SW 1271 (cell line): ENCODE data around the gene ABLIM1.

Experiments used
- DNase-seq, 2 experiments: peaks; one replicate each; lab custom pipeline; 2025; lab: John Stamatoyannopoulos, UW

Gene ABLIM1

GRCh38 chr10:114623155-114623554 lies 34.9 kb downstream of the ABLIM1 start:
- no peak for DNase-seq

DNA sequence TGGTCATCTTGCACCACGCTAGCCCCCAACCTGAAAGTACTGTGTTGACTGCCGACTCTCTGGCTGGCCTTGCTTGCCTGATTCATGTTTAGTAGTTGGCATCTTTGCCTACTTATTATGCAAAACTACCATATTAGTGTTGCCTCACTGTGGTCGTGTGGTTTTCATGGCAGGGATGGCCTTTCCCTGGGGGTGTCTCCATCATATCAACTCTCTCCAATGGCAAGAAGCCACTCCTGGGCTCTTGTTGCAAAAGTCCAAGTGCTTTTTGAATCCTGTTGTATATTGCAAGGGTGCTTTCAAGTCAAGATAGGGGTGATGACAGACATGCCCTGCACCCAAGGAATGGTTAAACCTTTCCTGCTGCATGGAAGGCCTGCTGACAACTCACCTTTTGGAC lies 39.4 kb downstream of the ABLIM1 start:
- DNase-seq: no peak

- DNase-seq: no peak
Measured at GRCh38 chr10:114616516-114616915, 41.6 kb downstream of the ABLIM1 start.

DNA sequence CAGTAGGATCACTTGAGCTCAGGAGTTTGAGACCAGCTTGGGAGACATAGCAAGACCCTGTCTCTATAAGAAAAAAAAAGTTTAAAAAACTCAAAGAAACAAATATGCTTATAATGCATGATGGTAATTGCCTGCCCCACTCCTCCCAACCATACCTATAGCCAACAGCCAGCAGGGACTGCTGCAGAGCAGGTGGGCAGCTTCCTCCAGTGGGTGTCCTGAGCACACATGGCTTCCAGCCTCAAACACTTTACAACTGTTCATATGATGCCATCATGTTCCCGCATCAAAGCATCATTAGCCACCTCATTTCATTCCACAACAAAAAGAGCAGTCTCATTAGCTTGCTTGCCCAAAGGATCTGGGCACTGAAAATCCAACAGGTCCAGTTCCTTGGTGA lies 42.0 kb downstream of the ABLIM1 start:
- no peak for DNase-seq

GRCh38 chr10:114615600-114616007 lies 42.5 kb downstream of the ABLIM1 start:
- DNase-seq: no peak

GRCh38 chr10:114613237-114613979 lies 44.7 kb downstream of the ABLIM1 start:
- no peak for DNase-seq

DNA sequence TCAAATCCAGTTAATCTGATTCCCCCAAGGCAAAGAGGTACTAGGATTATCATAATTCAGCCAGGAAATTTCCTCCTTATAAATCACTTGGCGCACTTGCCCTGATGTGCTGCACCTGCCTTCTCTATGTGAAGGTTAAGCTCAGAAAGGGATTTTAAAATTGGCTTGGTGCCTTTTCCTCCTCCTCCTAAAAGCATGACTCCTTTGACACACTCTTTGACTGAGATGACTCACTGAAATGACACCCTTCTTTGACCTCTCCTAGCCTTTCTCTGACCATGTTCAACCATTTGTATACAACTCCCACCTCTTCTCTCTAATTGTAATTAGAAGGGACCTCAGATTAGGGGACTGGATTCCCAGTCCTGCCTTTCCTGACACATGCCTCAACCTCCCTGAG lies 46.5 kb downstream of the ABLIM1 start:
- DNase-seq: no peak

DNA sequence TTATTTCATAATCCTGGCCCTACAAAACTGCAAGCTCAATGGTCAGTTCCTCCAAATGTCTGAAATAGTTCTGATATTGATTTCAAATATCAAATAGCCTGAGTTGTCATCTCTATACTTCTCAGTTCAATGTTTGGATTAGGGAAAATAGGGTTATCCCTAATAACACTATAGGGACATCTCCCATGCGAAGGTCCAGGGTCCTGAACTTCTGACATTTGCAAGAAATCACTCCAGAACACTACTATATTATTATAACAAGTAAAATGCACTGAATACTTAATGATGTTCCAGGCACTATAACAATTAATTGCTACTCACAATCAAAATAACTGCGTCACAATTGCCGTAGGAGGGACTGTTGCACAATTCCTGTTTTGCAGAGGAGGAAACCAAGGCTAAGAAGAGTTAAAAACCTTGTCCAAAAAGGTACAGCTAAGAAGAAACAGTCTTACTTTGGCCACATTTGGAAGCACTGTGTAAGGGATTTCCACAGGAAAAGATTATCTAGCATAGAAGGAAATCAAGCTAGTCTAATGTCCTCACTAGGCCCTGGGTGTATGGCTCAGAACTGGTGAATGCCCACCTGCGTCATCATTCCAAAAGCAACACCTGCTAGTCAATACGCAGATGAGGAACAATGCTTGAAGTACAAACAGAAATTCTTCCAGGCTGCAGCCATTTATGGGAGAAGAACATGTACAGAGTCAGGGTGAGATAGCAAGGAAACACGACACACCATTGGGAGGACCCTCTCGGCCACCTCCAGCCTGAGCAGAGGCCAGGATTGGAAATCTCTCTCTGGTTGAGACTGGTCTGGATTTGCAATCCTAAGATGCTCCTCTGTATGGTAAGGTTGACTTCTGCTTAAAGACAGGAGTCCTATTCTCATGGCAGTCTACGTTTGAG lies 48.3 kb downstream of the ABLIM1 start:
- DNase-seq: no peak

- DNase-seq: no peak
Measured at GRCh38 chr10:114607358-114607998, 50.6 kb downstream of the ABLIM1 start.

DNA sequence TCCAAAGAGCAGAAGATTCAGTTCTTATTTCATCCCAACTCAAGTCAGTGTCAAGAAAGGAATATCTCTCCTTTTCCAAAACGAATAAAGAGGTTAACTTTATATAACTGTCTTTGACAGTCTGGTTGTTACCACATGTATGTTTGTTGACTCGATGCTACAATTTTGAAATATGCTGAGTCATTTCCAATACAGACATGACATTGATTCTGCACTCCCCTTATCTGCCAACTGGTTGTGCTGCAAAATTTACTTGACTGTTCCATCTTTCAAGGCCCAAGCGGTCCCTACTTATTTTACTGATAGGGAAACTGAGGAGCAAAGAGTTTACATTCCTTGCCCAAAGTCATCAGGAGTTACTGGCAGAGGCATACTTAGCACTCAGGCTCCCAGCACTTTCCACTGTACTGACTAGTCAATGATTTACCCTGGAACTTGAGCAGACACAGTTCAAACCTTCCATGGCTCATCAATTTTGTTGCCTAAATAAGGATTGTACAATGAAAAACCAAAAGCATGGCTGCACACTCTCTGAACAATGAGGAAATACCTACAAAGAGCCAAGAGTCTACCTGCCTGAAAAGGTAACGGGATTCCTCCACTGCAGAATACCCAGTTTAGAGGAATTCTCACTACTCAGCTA lies 52.8 kb downstream of the ABLIM1 start:
- no peak for DNase-seq

DNA sequence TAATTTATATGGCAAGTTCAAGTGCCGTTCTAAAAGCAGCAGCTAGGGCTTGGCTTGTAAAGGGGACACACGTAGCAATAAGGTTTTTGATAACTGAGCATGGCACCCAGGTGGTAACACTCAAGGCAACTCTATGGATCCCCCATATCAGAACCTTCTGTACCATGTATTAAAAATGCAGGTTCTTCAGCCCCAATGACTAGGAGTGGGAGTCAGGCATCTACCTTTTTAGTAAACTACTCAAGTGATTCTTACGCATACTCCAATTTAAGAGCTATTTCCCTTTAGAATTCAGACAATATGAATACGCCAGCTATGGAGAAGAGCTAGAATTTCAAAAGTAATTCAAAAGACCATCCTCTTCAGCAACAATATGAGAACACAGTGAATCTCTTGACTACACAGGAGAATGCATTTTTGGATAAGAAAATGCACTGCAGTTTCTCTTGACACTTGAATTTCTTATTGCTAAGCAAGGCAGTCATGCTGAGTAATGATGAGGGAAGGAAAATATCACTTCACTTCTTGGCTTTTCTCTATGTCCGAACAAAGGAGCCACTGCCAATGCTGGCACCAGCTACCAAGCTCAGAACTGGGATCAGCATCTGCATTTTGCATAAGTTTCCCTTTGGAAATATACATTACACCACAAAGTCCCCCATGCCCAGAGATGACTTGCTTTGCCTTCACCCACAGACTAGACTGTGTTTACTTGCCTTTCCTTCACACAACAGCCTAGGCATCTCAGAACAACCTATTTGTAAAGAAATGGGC lies 53.5 kb downstream of the ABLIM1 start:
- no peak for DNase-seq

- no peak for DNase-seq
Measured at GRCh38 chr10:114603948-114604347, 54.1 kb downstream of the ABLIM1 start.

DNA sequence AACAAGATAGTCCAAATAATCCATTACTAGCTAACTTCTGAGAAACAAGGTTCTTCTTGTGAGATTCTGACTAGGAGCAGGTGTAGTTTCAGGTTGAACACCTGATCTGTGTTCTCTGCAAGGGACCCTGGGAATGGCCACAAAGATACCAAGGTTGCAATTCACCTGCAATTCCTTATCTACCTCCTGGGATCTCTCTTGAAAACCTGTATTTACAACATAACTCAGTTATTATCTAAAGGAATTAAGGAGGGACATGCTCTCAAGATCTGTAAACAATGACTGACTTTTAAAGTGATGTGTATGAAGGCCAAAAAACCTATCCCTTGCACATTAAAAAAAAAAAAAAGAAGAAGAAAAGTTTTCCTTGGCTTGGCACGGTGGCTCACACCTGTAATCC lies 54.8 kb downstream of the ABLIM1 start:
- DNase-seq: no peak

GRCh38 chr10:114600057-114600456 lies 58.0 kb downstream of the ABLIM1 start:
- no peak for DNase-seq

DNA sequence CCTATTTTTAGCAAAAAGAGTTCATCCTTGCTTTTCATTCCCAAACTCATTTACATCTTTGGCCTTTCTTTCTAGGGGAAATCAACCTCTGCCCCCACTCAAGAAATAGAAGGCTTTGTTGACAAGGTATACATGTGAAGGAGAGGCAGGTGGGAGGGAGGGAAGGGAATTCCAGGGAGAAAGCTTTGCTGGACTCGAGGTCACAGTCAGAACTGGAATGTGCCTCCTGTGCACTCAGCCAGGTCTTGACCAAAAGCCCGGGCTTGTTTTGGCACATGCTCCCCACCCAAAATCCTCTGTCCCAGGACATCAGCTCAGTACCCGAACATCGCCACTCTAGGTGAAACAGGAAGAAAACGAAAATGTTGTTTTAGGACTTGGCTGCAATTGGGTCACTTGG lies 61.3 kb downstream of the ABLIM1 start:
- no peak for DNase-seq

- DNase-seq: no peak
Measured at GRCh38 chr10:114593816-114594468, 64.1 kb downstream of the ABLIM1 start.

GRCh38 chr10:114593240-114593792 lies 64.8 kb downstream of the ABLIM1 start:
- DNase-seq: no peak

DNA sequence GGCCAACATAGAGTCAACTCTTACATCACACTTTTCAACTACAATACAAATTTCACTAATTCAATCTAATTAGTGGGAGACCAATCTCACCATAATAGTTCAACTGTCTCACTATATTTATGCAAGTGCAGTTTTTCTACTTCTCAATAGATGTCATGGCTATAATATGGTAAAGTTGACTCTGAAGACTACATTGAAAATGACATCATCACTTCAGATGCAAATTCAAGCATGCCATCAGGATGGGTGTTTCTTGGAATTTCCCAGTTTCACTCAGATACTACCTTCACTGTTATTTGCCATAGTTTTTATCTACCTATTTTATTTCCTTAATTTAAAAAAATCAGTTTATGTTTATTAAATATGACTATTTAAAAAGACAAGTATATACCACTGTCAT lies 67.1 kb downstream of the ABLIM1 start:
- DNase-seq: no peak

DNA sequence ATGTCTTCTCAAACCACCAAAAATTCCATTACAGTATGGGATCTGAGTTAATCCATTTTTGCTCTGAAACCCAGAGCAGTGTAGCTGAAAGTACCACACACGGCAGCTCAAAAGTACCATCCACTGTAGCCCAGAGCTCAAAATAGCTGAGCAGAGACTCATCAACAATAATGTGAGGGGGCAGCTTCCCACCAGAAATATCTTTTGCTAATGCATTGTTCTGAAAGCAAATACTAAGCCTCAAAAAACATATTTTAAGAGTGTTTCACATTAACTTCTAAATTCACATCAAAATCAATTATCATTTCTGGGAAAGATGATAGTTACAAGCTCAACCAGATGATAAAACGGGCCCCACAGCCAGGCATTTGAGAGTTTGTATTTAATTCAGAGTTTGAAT lies 73.7 kb downstream of the ABLIM1 start:
- no peak for DNase-seq

DNA sequence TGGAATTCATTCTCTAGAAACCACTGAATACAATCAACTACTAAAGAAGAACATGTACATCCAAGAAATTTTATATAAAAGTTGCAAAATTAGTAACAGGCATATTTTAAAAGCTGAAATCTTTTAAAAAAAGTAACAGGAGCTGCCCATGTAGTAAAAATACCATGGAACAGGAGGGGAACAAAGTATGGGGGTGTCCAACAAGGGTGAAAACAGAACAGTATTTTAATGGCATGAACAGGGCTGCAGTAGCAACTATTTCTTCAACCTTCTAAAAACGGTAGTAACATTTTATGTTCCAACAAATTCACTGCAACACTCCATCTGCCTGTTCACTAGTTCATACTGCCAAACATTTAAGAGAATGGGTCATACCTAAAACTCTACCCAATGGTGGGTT lies 77.0 kb downstream of the ABLIM1 start:
- DNase-seq: no peak

DNA sequence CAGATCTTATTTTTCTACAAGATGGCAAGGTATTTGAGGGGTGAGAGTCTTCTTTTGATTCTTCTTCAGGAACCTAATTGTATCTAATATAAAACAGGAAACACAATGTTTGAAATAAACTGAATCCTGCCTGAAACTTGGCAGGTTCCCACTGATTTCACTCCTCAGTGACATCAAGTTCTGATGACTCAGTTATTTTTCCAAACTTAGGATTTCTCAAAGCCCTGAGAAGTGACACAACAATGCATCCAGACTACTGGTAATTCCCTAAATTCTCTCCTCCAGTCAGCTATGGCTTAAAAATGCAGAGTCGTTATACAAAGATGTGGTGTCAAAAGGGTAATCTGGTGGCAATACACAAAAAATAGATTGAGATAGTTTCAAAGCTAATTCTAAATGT lies 80.9 kb downstream of the ABLIM1 start:
- no peak for DNase-seq
